Activated naive CD4-positive, alpha-beta T cell treated with anti-CD3 and anti-CD28 coated beads, Interleukin-2, amount 10 ng/mL, durations not matched to agents 7 days and 5 days (primary cell): ENCODE results near the gene ZBTB42.
A peak's percentile ranks its signal among the peaks of the same experiment; 100 is the strongest.
"Not testable (repeated sequence)": the region's sequence is repeated elsewhere in the genome, so short reads cannot be mapped to it uniquely, and the experiment has no call there.

ENCODE experiments used
- CTCF ChIA-PET: fragments of 350-600 bp; sonication (Branson Sonifier 250); formaldehyde crosslinking; loops from one replicate; lab custom pipeline; 2021; ENCODE audit warnings: antibody characterized with exemption; lab: Charles Lee
- DNase-seq: peaks from one replicate; pipeline ENCODE4 v3.0.0-alpha.2; 2020
- H3K27ac Mint-ChIP-seq: one replicate; pipeline ENCODE4 v1.8.0; 2021; ENCODE audit warnings: mild to moderate bottlenecking, moderate library complexity, mixed read lengths
- H3K27me3 Mint-ChIP-seq: one replicate; pipeline ENCODE4 v1.8.0; 2021; ENCODE audit warnings: mild to moderate bottlenecking, mixed read lengths
- H3K36me3 Mint-ChIP-seq: one replicate; pipeline ENCODE4 v1.8.0; 2021; ENCODE audit warnings: mixed read lengths
- H3K4me1 Mint-ChIP-seq: one replicate; pipeline ENCODE4 v1.8.0; 2021; ENCODE audit warnings: mixed read lengths
- H3K4me3 Mint-ChIP-seq: one replicate; pipeline ENCODE4 v1.8.0; 2021; ENCODE audit warnings: mild to moderate bottlenecking, moderate library complexity, mixed read lengths
- H3K9me3 Mint-ChIP-seq: one replicate; pipeline ENCODE4 v1.8.0; 2021; ENCODE audit warnings: mixed read lengths

ZBTB42 gene

DNA sequence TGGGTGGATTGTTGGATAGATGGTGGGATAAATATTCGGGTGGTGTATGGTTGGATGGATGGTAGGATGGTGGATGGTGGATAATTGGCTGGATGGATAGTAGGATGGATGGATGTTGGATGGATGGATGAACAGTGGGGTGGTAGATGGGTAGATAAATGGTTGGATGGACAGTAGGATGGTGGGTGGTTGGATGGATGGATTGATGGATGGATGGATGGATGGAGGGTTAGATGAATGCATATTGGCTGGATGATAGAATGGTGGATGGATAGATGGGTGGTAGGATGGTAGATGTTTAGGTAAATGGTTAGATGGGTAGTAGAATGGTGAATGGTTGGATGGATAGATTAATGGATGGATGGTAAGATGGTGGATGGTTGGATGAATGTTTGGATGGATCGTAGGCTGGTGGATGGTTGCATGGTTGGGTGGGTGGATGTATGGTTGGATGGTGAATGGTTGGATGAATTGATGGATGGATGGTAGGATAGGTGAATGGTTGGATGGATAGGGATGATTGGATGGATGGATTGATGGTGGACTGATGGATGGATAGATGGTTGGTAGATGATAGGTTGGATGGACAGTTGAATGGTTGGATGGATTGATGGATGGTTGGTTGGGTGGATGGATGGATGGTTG, 23.6 kb downstream of the ZBTB42 start:
- H3K4me3 Mint-ChIP-seq = peak overlapping the region; percentile 75
- no peak overlapping the region for H3K27ac Mint-ChIP-seq
- peaks cover 5% of the 10 kb centered on the region for H3K36me3 Mint-ChIP-seq
- peaks cover 55% of the 10 kb centered on the region for H3K27me3 Mint-ChIP-seq
- peaks cover 7% of the 10 kb centered on the region for H3K9me3 Mint-ChIP-seq
- DNase-seq = no peak
- CTCF ChIA-PET = interaction anchor here (2.9 kb wide), 1 partner anchor 56 kb away, joined by 21 read pairs; no protein-coding TSS in a partner anchor
- peaks cover 24% of the 10 kb centered on the region for H3K4me1 Mint-ChIP-seq

DNA sequence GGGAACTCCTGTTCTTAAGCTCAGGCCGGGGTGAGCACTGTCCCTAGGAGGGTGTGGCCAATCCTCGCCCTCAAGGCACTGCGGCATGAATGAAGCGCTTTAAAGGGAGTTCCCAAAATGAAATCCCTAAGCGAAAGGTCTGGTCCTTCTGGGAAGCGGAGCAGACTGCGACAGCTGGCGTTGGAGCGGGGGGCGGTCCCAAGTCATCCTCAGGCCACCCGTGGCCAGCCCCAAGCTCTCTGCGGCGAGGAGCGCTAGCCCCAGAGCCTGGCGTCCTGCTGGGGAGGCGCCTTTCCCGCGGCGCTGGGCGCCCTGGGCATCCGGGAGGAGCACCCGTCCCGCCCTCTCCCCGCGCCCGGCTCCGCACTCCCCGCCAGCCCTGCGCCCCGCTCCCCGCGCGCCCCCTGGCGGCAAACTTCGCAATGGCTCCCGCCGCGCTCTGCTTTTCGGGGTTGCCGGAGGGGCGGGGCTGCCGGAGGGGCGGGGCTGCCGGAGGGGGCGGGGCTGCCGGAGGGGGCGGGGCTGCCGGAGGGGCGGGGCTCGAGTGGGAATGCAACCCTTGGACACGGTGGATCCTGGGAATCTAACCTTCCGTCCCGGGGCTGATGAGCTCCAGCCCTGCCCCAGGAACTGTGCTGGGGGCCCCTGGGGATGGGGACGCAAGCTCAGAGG, 25.4 kb downstream of the ZBTB42 start:
- H3K4me1 Mint-ChIP-seq = peaks cover 24% of the 10 kb centered on the region
- CTCF ChIA-PET = interaction anchor here (0.8 to 2.9 kb wide), 13 partner anchors 25 to 103 kb away, joined by 3 to 21 read pairs (median 4); partner anchors contain the start of genes ADSS1, SIVA1 and ZBTB42
- H3K9me3 Mint-ChIP-seq = peaks cover 7% of the 10 kb centered on the region
- peak; percentile 95 for DNase-seq
- H3K27ac Mint-ChIP-seq = no peak overlapping the region
- H3K4me3 Mint-ChIP-seq = peak overlapping the region; percentile 75
- peaks cover 5% of the 10 kb centered on the region for H3K36me3 Mint-ChIP-seq
- H3K27me3 Mint-ChIP-seq = peaks cover 63% of the 10 kb centered on the region

DNA sequence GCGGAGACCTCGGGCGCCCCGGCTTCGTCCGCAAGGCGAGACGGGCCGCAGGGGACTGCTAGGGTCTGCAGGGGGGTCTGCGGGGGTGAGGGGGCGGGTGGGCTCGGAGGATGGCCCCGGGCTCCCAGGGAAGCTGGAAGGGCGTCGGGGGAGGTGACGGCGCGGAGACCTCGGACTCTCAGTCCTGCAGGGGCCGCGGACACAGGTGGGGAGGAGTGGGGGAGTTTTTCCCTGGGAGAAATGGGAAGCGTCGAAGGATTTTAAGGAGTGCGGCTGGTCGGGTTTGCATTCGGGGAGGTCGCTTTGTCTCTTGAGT, 25.9 kb downstream of the ZBTB42 start:
- Mint-ChIP-seq H3K4me3 (peak overlapping the region; percentile 60), H3K36me3 (peaks cover 5% of the 10 kb centered on the region), H3K4me1 (peaks cover 24% of the 10 kb centered on the region), H3K27me3 (peaks cover 63% of the 10 kb centered on the region), H3K27ac (no peak overlapping the region), H3K9me3 (peaks cover 7% of the 10 kb centered on the region)
- no peak for DNase-seq
- CTCF ChIA-PET = interaction anchor here (1.4 to 2.9 kb wide), 4 partner anchors 54 to 104 kb away, joined by 4 to 21 read pairs (median 6); partner anchors contain the start of gene ADSS1

DNA sequence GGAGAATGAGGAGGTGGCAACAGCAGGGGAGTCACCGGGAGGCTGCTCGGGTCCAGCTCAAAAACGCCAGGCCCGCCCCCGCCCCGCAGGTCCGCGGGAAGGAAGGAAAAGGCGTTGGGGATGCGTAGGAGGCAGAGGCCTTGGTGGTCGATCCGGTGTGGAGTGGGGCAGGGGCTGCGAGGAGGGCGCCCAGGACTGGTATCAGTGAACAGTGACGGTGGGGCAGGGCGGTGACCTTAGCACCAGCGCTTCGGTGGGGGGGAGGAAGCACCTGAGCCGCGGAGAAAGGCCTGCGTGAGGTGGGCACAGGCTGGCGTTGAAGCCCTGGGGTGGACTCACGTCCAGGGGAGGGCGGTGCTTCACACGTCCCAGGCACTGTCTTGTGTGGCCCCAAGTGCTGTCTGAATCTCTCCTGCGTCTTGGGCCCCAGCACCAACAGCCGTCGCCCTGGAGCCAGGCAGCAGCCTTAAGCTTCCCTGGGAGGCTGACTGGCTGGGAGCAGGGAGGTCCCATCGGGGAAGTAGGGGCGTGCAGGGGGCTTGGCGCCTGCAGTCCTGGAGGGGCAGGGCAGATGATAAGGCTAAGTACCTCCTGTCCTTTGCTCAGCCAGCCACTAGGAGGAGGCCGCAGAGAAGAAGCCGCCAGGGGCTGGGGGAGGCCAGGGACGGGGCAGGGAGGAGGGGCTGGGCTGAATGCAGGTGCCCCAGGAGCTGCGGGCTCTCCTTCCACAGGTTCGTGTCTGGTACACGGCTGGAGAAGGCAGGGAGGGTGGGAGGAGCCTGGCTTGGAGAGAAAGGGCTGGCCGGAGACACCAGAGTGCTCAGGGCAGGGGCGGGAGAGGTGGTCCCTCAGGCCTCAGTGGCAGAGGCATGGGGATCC, 26.5 kb downstream of the ZBTB42 start:
- Mint-ChIP-seq H3K27ac (no peak overlapping the region), H3K4me1 (peaks cover 24% of the 10 kb centered on the region), H3K27me3 (peaks cover 63% of the 10 kb centered on the region), H3K36me3 (peaks cover 5% of the 10 kb centered on the region), H3K4me3 (peak overlapping the region; percentile 60), H3K9me3 (peaks cover 7% of the 10 kb centered on the region)
- DNase-seq = peak; percentile 73
- CTCF ChIA-PET = interaction anchor here (2.9 kb wide), 1 partner anchor 59 kb away, joined by 21 read pairs; no protein-coding TSS in a partner anchor

DNA sequence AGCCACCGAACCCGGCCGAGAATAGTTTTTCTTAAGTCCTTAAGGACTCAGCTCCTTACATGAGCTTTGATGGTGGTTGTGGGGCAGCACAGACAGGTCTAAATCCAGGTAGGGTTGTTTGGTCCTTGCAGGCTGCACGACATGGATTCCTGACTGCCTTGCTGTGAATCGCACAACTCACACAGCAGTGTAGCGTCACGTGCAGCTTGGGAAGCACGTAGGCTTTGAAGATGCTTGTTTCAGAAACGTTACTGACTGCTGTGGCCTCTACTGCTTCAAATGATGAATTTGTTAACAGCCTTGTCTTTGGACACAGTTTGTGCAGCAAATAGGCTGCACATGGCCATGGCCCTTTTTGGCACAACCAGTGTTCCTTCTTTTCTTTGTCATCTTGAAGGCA, 29.9 kb downstream of the ZBTB42 start:
- Mint-ChIP-seq H3K4me3 (no peak overlapping the region), H3K36me3 (no peaks in the 10 kb centered on the region), H3K4me1 (peaks cover 12% of the 10 kb centered on the region), H3K27ac (no peak overlapping the region), H3K27me3 (peaks cover 40% of the 10 kb centered on the region), H3K9me3 (no peaks in the 10 kb centered on the region)
- CTCF ChIA-PET = no interaction called here
- DNase-seq = no peak

DNA sequence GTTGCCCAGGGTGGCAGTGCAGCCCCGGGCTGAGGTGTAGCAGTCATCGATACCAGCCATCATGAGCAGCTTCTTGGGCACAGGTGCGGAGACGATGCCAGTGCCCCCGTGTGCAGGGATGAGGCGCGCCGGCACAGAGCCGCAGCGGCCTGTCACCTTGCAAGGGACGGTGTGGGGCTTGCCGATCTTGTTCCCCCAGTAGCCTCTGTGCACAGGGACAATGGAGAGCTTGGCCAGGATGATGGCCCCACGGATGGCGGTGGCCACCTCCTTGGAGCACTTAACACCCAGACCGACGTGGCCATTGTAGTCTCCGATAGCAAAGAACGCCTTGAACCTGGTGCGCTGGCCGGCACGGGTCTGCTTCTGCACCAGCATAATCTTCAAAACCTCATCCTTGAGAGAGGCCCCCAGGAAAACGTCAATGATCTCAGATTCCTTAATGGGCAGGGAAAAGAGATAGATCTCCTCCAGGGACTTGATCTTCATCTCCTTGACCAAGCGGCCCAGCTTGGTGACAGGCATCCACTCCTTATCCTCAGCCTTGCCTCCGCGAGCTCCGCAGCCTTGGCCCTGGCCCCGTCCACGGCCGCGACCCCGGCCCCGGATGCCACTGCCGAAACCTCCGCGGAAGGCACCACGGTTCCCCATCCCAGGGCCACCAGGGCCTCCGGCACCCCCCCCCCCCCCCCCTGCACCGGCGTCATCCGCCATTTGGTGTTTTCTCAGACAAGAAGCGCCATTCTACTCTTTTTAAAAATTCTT, 35.5 kb downstream of the ZBTB42 start:
- H3K27ac Mint-ChIP-seq, H3K36me3 Mint-ChIP-seq, H3K4me3 Mint-ChIP-seq, H3K4me1 Mint-ChIP-seq, DNase-seq, H3K9me3 Mint-ChIP-seq, CTCF ChIA-PET: not testable (repeated sequence)
- peaks cover 17% of the 10 kb centered on the region for H3K27me3 Mint-ChIP-seq

DNA sequence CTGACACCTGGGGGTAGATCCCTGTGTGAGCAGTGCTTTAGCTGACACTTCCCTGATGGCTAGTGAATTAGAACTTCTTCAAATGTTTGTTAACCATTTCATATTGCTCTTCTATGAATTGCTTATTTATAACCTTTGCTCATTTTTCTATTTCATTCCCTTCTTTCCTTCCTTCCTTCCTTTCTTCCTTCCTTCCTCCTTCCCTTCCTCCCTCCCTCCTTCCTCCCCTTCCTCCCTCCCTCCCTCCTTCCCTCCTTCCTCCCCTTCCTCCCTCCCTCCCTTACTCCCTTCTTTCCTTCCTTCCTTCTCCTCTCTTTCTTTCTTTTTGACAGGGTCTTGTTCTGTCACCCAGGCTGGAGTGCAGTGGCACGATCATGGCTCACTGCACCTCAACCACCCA, 40.8 kb downstream of the ZBTB42 start:
- CTCF ChIA-PET = no interaction called here

DNA sequence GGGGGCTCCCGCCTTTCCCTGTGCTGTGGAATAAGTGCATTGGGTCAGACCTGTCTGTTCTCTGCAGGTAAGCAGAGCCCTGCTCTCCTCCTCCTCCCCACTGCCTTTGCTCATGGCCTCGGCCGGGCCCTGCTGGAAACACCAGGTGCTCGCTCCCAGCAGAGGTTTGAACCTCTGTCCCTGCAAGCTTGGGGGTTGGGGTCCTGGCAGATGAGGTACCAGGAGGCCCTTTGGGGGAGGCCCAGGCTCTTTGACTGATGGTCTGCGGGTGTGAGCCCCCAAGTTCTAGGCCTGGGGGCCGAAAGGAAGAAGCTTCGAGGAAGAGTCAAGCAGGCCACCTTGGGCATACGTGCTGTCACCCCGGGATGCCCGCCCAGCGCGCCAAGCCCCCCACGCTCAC, 42.1 kb downstream of the ZBTB42 start:
- H3K36me3 Mint-ChIP-seq = no peaks in the 10 kb centered on the region
- H3K27ac Mint-ChIP-seq = no peak overlapping the region
- H3K27me3 Mint-ChIP-seq = peaks cover 79% of the 10 kb centered on the region
- H3K9me3 Mint-ChIP-seq = no peaks in the 10 kb centered on the region
- no peak for DNase-seq
- CTCF ChIA-PET = no interaction called here
- H3K4me3 Mint-ChIP-seq = no peak overlapping the region
- H3K4me1 Mint-ChIP-seq = no peaks in the 10 kb centered on the region

More for the DNA sequence above, 40.8 kb downstream of the ZBTB42 start:
- Mint-ChIP-seq H3K27me3 (peaks cover 71% of the 10 kb centered on the region), H3K36me3 (no peaks in the 10 kb centered on the region), H3K4me3 (no peak overlapping the region), H3K27ac (no peak overlapping the region), H3K4me1 (no peaks in the 10 kb centered on the region), H3K9me3 (no peaks in the 10 kb centered on the region)
- DNase-seq = no peak

DNA sequence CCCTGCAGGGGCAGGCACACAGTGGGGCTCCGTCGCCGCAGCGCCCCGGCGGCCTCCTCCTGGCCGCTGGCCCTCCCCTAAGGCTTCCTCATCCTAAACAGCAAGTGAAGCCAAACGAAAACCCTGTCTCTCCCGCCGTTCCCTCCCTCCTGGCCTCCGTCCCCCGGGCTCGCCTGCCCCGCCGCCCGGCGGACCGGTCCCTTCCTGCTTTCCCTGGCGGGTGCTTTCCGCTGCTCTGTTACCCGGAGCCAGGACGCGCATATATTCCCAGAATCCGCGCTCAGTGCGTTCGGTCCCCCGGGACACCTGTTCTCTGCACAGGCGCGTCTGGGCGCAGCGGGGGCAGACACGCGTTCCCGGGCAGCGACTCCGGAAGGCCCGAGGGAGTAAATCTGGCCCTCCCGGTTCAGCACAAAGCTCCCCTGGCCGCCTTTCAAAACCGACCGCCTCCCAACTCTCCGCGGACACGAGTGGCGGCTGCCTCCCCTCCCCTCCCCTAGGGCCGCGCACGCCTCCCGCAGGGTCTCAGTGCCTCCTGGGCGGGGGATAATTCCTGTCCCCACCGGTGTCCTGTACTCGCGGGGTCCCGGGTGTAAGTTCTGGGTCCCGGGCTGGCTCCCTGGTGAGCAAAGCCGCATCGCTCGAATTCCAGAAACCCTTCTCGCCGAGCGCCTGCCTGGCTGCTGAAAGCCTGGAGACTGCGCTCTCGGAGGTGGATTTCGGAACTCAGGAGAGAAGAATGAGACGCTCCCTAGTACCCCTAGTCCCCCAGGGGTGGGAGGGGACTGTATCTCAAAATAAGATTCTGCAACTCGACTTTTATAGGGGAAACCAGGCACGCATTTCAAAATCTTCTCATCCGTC, 42.8 kb downstream of the ZBTB42 start:
- Mint-ChIP-seq H3K9me3 (no peaks in the 10 kb centered on the region), H3K27ac (no peak overlapping the region), H3K4me3 (no peak overlapping the region), H3K36me3 (no peaks in the 10 kb centered on the region), H3K4me1 (no peaks in the 10 kb centered on the region), H3K27me3 (peaks cover 82% of the 10 kb centered on the region)
- CTCF ChIA-PET = no interaction called here
- no peak for DNase-seq

DNA sequence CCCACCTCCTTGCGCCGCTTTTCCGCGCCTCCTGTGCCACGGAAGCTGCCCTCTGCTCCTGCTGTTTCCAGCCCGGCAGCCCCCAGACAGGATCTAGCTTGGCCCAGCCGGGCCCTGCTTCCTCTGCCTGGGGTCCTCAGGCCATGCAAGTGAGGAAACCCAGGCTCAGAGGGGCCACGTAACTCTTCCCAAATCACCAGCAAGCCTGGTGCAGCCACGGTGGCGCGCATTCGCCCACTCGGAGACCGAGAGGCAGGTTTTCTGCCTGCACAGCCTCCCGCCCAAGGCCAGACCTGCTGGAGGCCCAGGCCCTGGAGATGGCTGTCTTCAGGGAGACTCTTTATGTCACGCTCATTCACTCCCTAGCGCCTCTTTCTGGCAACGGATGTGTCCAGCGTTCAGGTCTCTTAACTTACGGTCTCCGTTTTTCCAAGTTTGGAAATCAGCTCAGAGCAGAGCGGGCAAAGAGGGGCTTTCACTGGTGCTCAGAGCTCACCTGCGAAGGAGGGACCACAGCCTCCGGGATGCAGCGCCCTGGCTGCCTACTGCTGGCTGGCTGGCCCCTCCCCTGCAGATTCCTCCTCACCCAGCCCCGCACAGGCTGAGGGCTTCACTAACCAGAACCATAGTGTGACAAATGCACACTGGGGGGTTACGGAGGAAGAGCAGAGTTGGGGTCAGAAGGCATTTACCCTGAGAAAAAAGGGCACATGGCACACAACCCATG, 43.6 kb downstream of the ZBTB42 start:
- peaks cover 83% of the 10 kb centered on the region for H3K27me3 Mint-ChIP-seq
- H3K36me3 Mint-ChIP-seq = no peaks in the 10 kb centered on the region
- no peak for DNase-seq
- H3K4me1 Mint-ChIP-seq = no peaks in the 10 kb centered on the region
- CTCF ChIA-PET = no interaction called here
- H3K4me3 Mint-ChIP-seq = no peak overlapping the region
- H3K9me3 Mint-ChIP-seq = no peaks in the 10 kb centered on the region
- H3K27ac Mint-ChIP-seq = no peak overlapping the region

DNA sequence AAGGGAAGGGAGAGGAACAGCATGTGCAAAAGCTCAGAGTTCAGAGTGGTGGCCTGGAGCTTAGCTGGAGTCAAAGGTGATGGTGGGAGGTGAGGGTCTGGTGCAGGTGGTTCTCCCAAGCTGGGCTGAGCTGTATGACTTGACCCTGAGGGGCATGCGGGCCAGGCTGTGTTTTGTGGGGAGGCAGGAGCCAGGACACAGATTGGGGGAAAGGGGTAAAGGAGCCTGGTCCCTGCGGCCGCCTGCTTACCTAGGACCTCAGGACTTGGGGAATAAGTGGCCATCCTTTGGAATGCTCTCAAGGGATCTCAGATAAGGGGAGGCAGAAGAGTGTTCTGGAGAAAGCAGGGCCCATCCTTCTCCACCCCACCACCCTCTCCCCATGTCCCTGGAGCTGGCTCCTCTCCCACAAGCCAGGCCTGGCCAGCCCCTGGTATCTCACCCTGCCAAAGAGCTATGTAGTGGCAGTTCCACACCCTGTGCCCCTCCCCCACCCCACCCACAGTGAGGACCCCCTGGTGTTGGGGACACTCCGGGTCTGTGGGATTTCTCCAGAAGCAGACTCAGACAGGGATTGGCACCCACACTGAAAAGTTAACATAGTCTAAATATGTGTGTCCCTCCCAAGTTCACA, 44.2 kb downstream of the ZBTB42 start:
- CTCF ChIA-PET = no interaction called here

DNA sequence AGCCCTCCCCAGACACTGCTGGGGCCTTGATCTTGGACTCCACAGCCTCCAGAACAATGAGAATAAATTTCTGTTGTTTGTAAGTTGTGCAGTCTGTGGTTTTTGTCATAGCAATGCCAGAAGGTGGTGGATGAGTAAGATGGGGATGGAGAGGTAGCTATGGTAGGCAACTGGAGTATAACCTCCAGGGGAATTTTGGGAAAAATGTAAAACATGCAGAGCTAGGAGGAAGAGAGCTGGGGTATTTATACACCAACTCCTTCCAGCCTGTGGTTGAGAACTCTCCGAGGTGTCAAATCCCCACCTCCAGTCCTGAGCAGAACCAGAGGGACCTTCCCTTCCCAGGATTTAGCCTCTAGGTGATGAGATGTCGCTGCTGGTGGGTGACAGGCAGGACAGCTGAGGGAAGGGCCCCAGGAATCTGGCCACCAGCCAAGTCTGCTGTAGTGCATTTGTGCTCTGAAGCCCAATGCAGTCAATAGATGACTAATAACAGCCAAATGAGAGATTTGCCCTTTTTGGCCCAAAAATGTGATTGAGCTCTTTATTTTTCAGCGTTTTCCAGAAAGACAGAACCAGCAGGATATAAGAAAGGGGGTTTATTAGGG, 45.0 kb downstream of the ZBTB42 start:
- no peaks in the 10 kb centered on the region for H3K36me3 Mint-ChIP-seq
- CTCF ChIA-PET = interaction anchor here (1.0 kb wide), 1 partner anchor 78 kb away, joined by 3 read pairs; no protein-coding TSS in a partner anchor
- peaks cover 82% of the 10 kb centered on the region for H3K27me3 Mint-ChIP-seq
- no peaks in the 10 kb centered on the region for H3K4me1 Mint-ChIP-seq
- H3K27ac Mint-ChIP-seq = no peak overlapping the region
- DNase-seq = no peak
- no peaks in the 10 kb centered on the region for H3K9me3 Mint-ChIP-seq
- no peak overlapping the region for H3K4me3 Mint-ChIP-seq

More for the DNA sequence above, 44.2 kb downstream of the ZBTB42 start:
- Mint-ChIP-seq H3K36me3 (no peaks in the 10 kb centered on the region), H3K9me3 (no peaks in the 10 kb centered on the region), H3K27ac (no peak overlapping the region), H3K27me3 (peaks cover 86% of the 10 kb centered on the region), H3K4me3 (no peak overlapping the region), H3K4me1 (no peaks in the 10 kb centered on the region)
- DNase-seq = no peak
